ENCODE measurements around the gene RTN3.

- TF ChIP-seq CTCF (IDR thresholded peaks at IDR 0.05) = no peak
- TF ChIP-seq EZH2 (IDR thresholded peaks at IDR 0.05; ENCODE audit: borderline replicate concordance, insufficient read depth, low read depth, low read length, poor library complexity, severe bottlenecking) = no peak
These were observed 30.5 kb downstream of the RTN3 start for GRCh38 chr11:63711838-63712237.

Measured in B cell (primary cell).